ENCODE measurements around the gene ULBP3. TPM values are rescaled to one million over a fixed set of nuclear protein-coding genes. Genes with fewer than 3 reads are reported as not detected.

Gene ULBP3
- total RNA-seq, 1 experiment from 2014 or later = 4.0 TPM

DNA sequence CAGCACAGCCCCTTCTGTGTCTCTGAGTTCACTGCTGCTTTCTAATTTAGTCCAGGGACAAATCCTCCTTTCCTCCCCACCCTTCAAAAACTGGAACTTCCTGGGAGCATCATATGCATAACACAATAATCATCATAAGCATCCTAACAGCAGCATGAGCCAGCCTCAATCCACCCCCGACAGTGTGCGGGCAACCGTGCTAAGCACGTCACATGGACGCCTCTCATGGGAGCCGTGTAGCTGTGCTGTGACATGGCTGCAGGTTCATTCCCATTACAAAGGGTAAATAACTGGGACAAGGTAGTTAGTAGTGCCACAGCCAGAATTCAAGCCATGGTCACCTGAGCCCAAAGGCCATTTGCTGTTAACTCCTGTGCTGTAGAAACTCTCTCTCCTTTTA, 24.5 kb upstream of the ULBP3 start:
- H3K4me1 Mint-ChIP-seq = no peaks in the 10 kb centered on the region
- no peaks in the 10 kb centered on the region for H3K9me3 Mint-ChIP-seq
- DNase-seq (ENCODE audit: low spot score) = no peak
- no peak overlapping the region for H3K4me3 Mint-ChIP-seq
- no peak for ATAC-seq
- no peak overlapping the region for H3K27ac Mint-ChIP-seq
- ChIA-PET CTCF (interaction anchor here (0.8 to 1.1 kb wide), 3 partner anchors 22 to 302 kb away, joined by 3 to 4 read pairs (median 4); no protein-coding TSS in a partner anchor), POLR2A (no interaction called here)
- H3K27me3 Mint-ChIP-seq (ENCODE audit: low read depth) = no peaks in the 10 kb centered on the region
- TF ChIP-seq NFE2L1 (CRISPR knock-in tag; IDR thresholded peaks at IDR 0.05) (no peak), JUN (CRISPR knock-in tag; IDR thresholded peaks at IDR 0.05) (no peak), NR1H2 (CRISPR knock-in tag; IDR thresholded peaks at IDR 0.05) (no peak), TEAD1 (CRISPR knock-in tag; IDR thresholded peaks at IDR 0.05) (no peak), HMGXB4 (CRISPR knock-in tag; IDR thresholded peaks at IDR 0.05) (no peak), PRDM15 (CRISPR knock-in tag; IDR thresholded peaks at IDR 0.05) (no peak)
- TF ChIP-seq, protein P1, sequence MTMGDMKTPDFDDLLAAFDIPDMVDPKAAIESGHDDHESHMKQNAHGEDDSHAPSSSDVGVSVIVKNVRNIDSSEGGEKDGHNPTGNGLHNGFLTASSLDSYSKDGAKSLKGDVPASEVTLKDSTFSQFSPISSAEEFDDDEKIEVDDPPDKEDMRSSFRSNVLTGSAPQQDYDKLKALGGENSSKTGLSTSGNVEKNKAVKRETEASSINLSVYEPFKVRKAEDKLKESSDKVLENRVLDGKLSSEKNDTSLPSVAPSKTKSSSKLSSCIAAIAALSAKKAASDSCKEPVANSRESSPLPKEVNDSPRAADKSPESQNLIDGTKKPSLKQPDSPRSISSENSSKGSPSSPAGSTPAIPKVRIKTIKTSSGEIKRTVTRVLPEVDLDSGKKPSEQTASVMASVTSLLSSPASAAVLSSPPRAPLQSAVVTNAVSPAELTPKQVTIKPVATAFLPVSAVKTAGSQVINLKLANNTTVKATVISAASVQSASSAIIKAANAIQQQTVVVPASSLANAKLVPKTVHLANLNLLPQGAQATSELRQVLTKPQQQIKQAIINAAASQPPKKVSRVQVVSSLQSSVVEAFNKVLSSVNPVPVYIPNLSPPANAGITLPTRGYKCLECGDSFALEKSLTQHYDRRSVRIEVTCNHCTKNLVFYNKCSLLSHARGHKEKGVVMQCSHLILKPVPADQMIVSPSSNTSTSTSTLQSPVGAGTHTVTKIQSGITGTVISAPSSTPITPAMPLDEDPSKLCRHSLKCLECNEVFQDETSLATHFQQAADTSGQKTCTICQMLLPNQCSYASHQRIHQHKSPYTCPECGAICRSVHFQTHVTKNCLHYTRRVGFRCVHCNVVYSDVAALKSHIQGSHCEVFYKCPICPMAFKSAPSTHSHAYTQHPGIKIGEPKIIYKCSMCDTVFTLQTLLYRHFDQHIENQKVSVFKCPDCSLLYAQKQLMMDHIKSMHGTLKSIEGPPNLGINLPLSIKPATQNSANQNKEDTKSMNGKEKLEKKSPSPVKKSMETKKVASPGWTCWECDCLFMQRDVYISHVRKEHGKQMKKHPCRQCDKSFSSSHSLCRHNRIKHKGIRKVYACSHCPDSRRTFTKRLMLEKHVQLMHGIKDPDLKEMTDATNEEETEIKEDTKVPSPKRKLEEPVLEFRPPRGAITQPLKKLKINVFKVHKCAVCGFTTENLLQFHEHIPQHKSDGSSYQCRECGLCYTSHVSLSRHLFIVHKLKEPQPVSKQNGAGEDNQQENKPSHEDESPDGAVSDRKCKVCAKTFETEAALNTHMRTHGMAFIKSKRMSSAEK (CRISPR knock-in tag; IDR thresholded peaks at IDR 0.05; ENCODE audit: borderline replicate concordance) = no peak
- H3K36me3 Mint-ChIP-seq = no peaks in the 10 kb centered on the region

DNA sequence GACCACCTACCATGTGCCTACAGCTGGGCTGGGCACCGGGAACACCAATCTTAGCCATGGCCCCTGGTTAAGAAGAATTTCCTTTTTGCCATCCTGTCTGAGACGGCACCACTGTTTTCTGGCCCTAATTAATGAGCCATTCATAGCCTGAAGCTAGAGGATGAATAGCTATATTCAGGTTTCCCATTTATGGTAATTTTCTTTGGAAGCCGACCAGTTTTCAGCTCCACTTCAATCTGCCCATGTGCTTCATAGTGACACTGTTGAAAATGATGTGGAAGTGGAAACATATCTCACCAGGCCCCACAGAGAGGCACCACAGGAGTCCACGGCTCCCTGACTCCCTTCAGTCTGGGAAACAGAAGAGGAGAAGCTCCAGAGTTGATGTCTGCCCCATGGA, 22.6 kb upstream of the ULBP3 start:
- Mint-ChIP-seq H3K27ac (no peak overlapping the region), H3K27me3 (ENCODE audit: low read depth) (no peaks in the 10 kb centered on the region), H3K4me3 (no peak overlapping the region), H3K4me1 (no peaks in the 10 kb centered on the region), H3K9me3 (no peaks in the 10 kb centered on the region), H3K36me3 (no peaks in the 10 kb centered on the region)
- ChIA-PET CTCF (interaction anchor here (0.6 to 1.4 kb wide), 2 partner anchors 9 to 10 kb away, joined by 3 to 12 read pairs; no protein-coding TSS in a partner anchor), POLR2A (no interaction called here)
- DNase-seq (ENCODE audit: low spot score) (no peak), ATAC-seq (no peak)
- TF ChIP-seq FOXJ3 (CRISPR knock-in tag; IDR thresholded peaks at IDR 0.05; ENCODE audit: borderline replicate concordance) (no peak), TEAD4 (CRISPR knock-in tag; IDR thresholded peaks at IDR 0.05) (no peak), ETV6 (CRISPR knock-in tag; IDR thresholded peaks at IDR 0.05) (no peak), ZNF423 (CRISPR knock-in tag; IDR thresholded peaks at IDR 0.05) (no peak), SMAD4 (CRISPR knock-in tag; IDR thresholded peaks at IDR 0.05) (no peak)
- TF ChIP-seq, protein P2, sequence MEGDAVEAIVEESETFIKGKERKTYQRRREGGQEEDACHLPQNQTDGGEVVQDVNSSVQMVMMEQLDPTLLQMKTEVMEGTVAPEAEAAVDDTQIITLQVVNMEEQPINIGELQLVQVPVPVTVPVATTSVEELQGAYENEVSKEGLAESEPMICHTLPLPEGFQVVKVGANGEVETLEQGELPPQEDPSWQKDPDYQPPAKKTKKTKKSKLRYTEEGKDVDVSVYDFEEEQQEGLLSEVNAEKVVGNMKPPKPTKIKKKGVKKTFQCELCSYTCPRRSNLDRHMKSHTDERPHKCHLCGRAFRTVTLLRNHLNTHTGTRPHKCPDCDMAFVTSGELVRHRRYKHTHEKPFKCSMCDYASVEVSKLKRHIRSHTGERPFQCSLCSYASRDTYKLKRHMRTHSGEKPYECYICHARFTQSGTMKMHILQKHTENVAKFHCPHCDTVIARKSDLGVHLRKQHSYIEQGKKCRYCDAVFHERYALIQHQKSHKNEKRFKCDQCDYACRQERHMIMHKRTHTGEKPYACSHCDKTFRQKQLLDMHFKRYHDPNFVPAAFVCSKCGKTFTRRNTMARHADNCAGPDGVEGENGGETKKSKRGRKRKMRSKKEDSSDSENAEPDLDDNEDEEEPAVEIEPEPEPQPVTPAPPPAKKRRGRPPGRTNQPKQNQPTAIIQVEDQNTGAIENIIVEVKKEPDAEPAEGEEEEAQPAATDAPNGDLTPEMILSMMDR (IDR thresholded peaks at IDR 0.05) = no peak
- TF ChIP-seq, protein P3, sequence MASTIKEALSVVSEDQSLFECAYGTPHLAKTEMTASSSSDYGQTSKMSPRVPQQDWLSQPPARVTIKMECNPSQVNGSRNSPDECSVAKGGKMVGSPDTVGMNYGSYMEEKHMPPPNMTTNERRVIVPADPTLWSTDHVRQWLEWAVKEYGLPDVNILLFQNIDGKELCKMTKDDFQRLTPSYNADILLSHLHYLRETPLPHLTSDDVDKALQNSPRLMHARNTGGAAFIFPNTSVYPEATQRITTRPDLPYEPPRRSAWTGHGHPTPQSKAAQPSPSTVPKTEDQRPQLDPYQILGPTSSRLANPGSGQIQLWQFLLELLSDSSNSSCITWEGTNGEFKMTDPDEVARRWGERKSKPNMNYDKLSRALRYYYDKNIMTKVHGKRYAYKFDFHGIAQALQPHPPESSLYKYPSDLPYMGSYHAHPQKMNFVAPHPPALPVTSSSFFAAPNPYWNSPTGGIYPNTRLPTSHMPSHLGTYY (CRISPR knock-in tag; IDR thresholded peaks at IDR 0.05) = no peak
- TF ChIP-seq, protein P4, sequence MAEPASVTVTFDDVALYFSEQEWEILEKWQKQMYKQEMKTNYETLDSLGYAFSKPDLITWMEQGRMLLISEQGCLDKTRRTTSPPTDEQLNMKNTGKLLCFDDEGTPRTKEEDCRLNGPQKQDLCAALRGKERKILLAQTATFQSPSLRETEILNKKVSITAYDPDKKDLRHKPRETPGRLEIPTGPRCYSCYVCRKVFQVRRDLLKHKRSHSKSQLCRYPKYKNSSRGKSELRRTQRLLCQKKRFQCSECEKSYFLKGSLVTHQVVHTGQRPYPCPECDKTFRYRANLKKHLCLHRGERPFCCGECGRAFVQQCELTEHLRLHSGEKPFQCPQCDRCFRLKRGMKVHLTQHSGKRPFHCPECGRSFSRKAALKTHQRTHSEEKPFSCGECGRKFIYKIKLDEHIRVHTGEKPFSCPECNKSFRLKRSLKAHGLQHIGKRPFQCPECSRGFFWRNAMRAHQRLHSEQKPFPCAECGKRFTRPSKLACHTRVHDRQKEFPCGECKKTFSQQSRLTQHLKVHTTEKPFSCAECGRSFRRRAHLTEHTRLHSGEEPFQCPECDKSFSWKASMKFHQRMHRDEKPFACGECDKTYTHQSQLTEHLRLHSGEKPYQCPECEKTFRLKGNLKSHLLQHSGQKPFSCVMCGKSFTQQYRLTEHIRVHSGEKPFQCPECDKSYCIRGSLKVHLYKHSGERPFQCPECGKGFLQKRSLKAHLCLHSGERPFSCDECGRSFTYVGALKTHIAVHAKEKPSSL (CRISPR knock-in tag; conservative IDR thresholded peaks at IDR 0.05) = no peak
- TF ChIP-seq, protein P5, sequence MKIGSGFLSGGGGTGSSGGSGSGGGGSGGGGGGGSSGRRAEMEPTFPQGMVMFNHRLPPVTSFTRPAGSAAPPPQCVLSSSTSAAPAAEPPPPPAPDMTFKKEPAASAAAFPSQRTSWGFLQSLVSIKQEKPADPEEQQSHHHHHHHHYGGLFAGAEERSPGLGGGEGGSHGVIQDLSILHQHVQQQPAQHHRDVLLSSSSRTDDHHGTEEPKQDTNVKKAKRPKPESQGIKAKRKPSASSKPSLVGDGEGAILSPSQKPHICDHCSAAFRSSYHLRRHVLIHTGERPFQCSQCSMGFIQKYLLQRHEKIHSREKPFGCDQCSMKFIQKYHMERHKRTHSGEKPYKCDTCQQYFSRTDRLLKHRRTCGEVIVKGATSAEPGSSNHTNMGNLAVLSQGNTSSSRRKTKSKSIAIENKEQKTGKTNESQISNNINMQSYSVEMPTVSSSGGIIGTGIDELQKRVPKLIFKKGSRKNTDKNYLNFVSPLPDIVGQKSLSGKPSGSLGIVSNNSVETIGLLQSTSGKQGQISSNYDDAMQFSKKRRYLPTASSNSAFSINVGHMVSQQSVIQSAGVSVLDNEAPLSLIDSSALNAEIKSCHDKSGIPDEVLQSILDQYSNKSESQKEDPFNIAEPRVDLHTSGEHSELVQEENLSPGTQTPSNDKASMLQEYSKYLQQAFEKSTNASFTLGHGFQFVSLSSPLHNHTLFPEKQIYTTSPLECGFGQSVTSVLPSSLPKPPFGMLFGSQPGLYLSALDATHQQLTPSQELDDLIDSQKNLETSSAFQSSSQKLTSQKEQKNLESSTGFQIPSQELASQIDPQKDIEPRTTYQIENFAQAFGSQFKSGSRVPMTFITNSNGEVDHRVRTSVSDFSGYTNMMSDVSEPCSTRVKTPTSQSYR (CRISPR knock-in tag; IDR thresholded peaks at IDR 0.05) = no peak
